Kidney (tissue), 14 donors: ENCODE measurements around the gene NAV3. TPM values are rescaled to one million over a fixed set of nuclear protein-coding genes. Genes with fewer than 3 reads are reported as not detected.

Experiments used
- DNase-seq, 5 donors: peaks; one replicate each; pipeline ENCODE4 v3.0.0-alpha.2; 2013 to 2020
- FAIRE-seq: peaks from 2 replicates; lab custom pipeline; 2012; peaks lifted over from hg19 to GRCh38; lab: Jason Lieb, UNC
- H3K27ac ChIP-seq, 2 donors: one replicate each; pipeline ENCODE4 v1.7.0; 2013; ENCODE audit warnings: low read depth in 2 of 2, low read length in 2 of 2, inconsistent platforms in 1 of 2
- H3K27me3 ChIP-seq: one replicate; pipeline ENCODE4 v1.7.1; 2013; ENCODE audit warnings: low read length, inconsistent platforms; ENCODE audit not compliant: control insufficient read depth, insufficient read depth
- H3K36me3 ChIP-seq, 3 donors: one replicate each; pipeline versions ENCODE4 v1.7.0 to v1.7.1; 2013; ENCODE audit warnings: low read length in 3 of 3, control low read depth in 1 of 3, inconsistent platforms in 1 of 3; ENCODE audit not compliant: insufficient read depth in 3 of 3, control insufficient read depth in 2 of 3
- H3K4me1 ChIP-seq, 3 donors: one replicate each; pipeline versions ENCODE4 v1.7.0 to v1.7.1; 2013; ENCODE audit warnings: low read length in 3 of 3, inconsistent platforms in 1 of 3, low read depth in 1 of 3; ENCODE audit not compliant: control insufficient read depth in 2 of 3, insufficient read depth in 2 of 3
- H3K4me3 ChIP-seq, 3 donors: one replicate each; pipeline versions ENCODE4 v1.7.0 to v1.8.1; 2013; ENCODE audit warnings: low read length in 3 of 3, control low read depth in 1 of 3, inconsistent platforms in 1 of 3
- H3K9ac ChIP-seq, 3 donors: one replicate each; pipeline versions ENCODE4 v1.7.0 to v1.7.1; 2013; ENCODE audit warnings: low read length in 3 of 3, control low read depth in 1 of 3, inconsistent platforms in 1 of 3
- H3K9me3 ChIP-seq, 3 donors: one replicate each; pipeline versions ENCODE4 v1.7.0 to v1.7.1; 2013; ENCODE audit warnings: low read length in 3 of 3, control low read depth in 1 of 3, inconsistent platforms in 1 of 3; ENCODE audit not compliant: control insufficient read depth in 2 of 3, insufficient read depth in 1 of 3
- CTCF ChIP-seq: IDR thresholded peaks from 3 replicates; pipeline ENCODE4 v1.5.1; 2012; ENCODE audit warnings: mild to moderate bottlenecking, moderate library complexity, borderline replicate concordance; ENCODE audit not compliant: insufficient read depth; ENCODE audit errors: extremely low read depth
- intact Hi-C: fragments of 100-400 bp; cut with DNase I; formaldehyde crosslinking; loops from one replicate; pipeline ENCODE4 v1.11.1; 2022
- polyA plus RNA-seq: library from polyadenylated mRNA; stranded (reverse); fragments of 350-450 nt; fragmentation: Illumina TruSeq; extraction: RNeasy Lipid Tissue Mini Kit (QIAGEN cat#74804); gene quantifications from one replicate; pipeline ENCODE4 v1.2.3, GENCODE V29; 2014; ENCODE audit warnings: low read depth, low replicate concordance; ENCODE audit not compliant: insufficient read depth
- total RNA-seq: library from RNA; stranded (reverse); fragmentation: NEBNext Ultra II Directional; extraction: Animal tissue kit (Norgen Biotek cat#: 25700); gene quantifications from one replicate; pipeline ENCODE4 v1.2.1, GENCODE V29; 2021
- donor health status: control.
- donor health status: control.
- donor health status: control.
- donor health status: control.
- donor health status: control.
- donor health status: DM: yes; HTN: yes; CAD: no.
- donor health status: Normal renal cell carcinoma (clear cell type).

Gene NAV3
- total and polyA plus RNA-seq, 2 donors from 2014 or later = 0.34 to 4.5 TPM

- Histone ChIP-seq H3K4me3 (no peak overlapping the region), H3K36me3 (no peaks in the 10 kb centered on the region), H3K9me3 (no peaks in the 10 kb centered on the region), H3K4me1 (no peaks in the 10 kb centered on the region), H3K9ac (no peak overlapping the region), H3K27me3 (no peaks in the 10 kb centered on the region), H3K27ac (no peak overlapping the region)
- FAIRE-seq (no peak), DNase-seq (peak in 1 of 5 donors; percentile 15)
- TF ChIP-seq CTCF = no peak
- intact Hi-C loops = no loop called here
Observed at GRCh38 chr12:78167510-78167909, 336.8 kb downstream of the NAV3 start.

- Histone ChIP-seq H3K27ac (no peak overlapping the region), H3K27me3 (no peaks in the 10 kb centered on the region), H3K9me3 (no peaks in the 10 kb centered on the region), H3K4me3 (no peak overlapping the region), H3K9ac (no peak overlapping the region), H3K4me1 (no peaks in the 10 kb centered on the region), H3K36me3 (no peaks in the 10 kb centered on the region)
- FAIRE-seq = no peak
- DNase-seq = peak in 2 of 5 donors; percentile 31 to 61
- TF ChIP-seq CTCF = no peak
- intact Hi-C loops = no loop called here
Observed at GRCh38 chr12:78171061-78171460, 340.4 kb downstream of the NAV3 start.

GRCh38 chr12:78176643-78177042 is 345.9 kb downstream of the NAV3 start:
- intact Hi-C loops = no loop called here
- H3K27ac ChIP-seq = no peak overlapping the region
- FAIRE-seq (no peak), DNase-seq (no peak)
- H3K9me3 ChIP-seq = no peaks in the 10 kb centered on the region
- H3K4me1 ChIP-seq = no peaks in the 10 kb centered on the region
- no peak for TF ChIP-seq CTCF
- H3K27me3 ChIP-seq = no peaks in the 10 kb centered on the region
- H3K9ac ChIP-seq = no peak overlapping the region
- no peaks in the 10 kb centered on the region for H3K36me3 ChIP-seq
- H3K4me3 ChIP-seq = no peak overlapping the region

GRCh38 chr12:78177298-78177697 is 346.6 kb downstream of the NAV3 start:
- intact Hi-C loops = no loop called here
- no peaks in the 10 kb centered on the region for H3K27me3 ChIP-seq
- no peak overlapping the region for H3K4me3 ChIP-seq
- FAIRE-seq (no peak), DNase-seq (no peak)
- TF ChIP-seq CTCF = no peak
- H3K4me1 ChIP-seq = no peaks in the 10 kb centered on the region
- no peak overlapping the region for H3K27ac ChIP-seq
- H3K36me3 ChIP-seq = no peaks in the 10 kb centered on the region
- no peaks in the 10 kb centered on the region for H3K9me3 ChIP-seq
- no peak overlapping the region for H3K9ac ChIP-seq
